Endothelial cell of umbilical vein (primary cell): ENCODE data around the gene EFCAB13. TPM values are rescaled to one million over a fixed set of nuclear protein-coding genes. Genes with fewer than 3 reads are reported as not detected.

Source experiments
- BruUV-seq: library from RNA; stranded (reverse); fragments of 400-500 nt; replicated peaks from 2 replicates; lab custom pipeline; 2021; lab: Mats Ljungman, UMichigan
- CTCF ChIA-PET: fragments of 300-600, 350-600 bp; sonication (Branson Sonifier 250); formaldehyde crosslinking; loops from one replicate; lab custom pipeline; 2021; ENCODE audit warnings: antibody characterized with exemption, inconsistent platforms; lab: Charles Lee
- POLR2A ChIA-PET: fragments of 300-600, 350-600 bp; sonication (Branson Sonifier 250); formaldehyde crosslinking; loops from one replicate; lab custom pipeline; 2021; ENCODE audit warnings: antibody characterized with exemption, inconsistent platforms; lab: Charles Lee
- DNase-seq: peaks from one replicate; pipeline ENCODE4 v3.0.0-alpha.2; 2011; ENCODE audit warnings: low read depth, low spot score
- FAIRE-seq: peaks from 2 replicates; lab custom pipeline; 2011; peaks lifted over from hg19 to GRCh38; lab: Jason Lieb, UNC
- H2AFZ ChIP-seq: 2 replicates; pipeline ENCODE4 v1.6.0; 2012; ENCODE audit warnings: low read depth, low read length, control low read depth, inconsistent platforms
- H3K27ac ChIP-seq: 2 replicates; pipeline ENCODE4 v1.5.1; 2011; ENCODE audit warnings: low read depth, mild to moderate bottlenecking, control low read depth, low read length, moderate library complexity; ENCODE audit not compliant: insufficient read depth
- H3K27me3 ChIP-seq, 2 experiments: 2 replicates each; pipeline versions ENCODE4 v1.6.0 to v1.6.1; 2011; ENCODE audit warnings: low read length in 2 of 2, mixed read lengths in 1 of 2; ENCODE audit not compliant: control insufficient read depth in 2 of 2, insufficient read depth in 2 of 2
- H3K36me3 ChIP-seq, 2 experiments: 2 replicates in 1 of 2; 3 replicates in 1 of 2; pipeline ENCODE4 v1.5.1; 2011; ENCODE audit warnings: low read length in 2 of 2, mild to moderate bottlenecking in 1 of 2, moderate library complexity in 1 of 2; ENCODE audit not compliant: control insufficient read depth in 2 of 2, insufficient read depth in 2 of 2; ENCODE audit errors: extremely low read depth in 1 of 2
- H3K4me1 ChIP-seq: 3 replicates; pipeline ENCODE4 v1.5.1; 2011; ENCODE audit warnings: mild to moderate bottlenecking, low read length; ENCODE audit not compliant: control insufficient read depth, insufficient read depth; ENCODE audit errors: extremely low read depth
- H3K4me2 ChIP-seq: 2 replicates; pipeline ENCODE4 v1.6.1; 2011; ENCODE audit warnings: low read length, control low read depth, mixed read lengths; ENCODE audit not compliant: insufficient read depth
- H3K4me3 ChIP-seq, 3 experiments: fragments of 200-600 bp in 1 of 3; sonication (generic), shearing (Covaris generic) in 1 of 3; replicated peaks in 1 of 3; 2 replicates each; pipeline ENCODE4 v1.5.1; 2011 to 2016; ENCODE audit warnings: control low read depth in 3 of 3, low read length in 3 of 3, mild to moderate bottlenecking in 2 of 3, inconsistent platforms in 1 of 3, low read depth in 1 of 3, moderate library complexity in 1 of 3; ENCODE audit not compliant: insufficient read depth in 1 of 3
- H3K79me2 ChIP-seq: 2 replicates; pipeline ENCODE4 v1.6.0; 2012; ENCODE audit warnings: low read length, inconsistent platforms; ENCODE audit not compliant: control insufficient read depth, insufficient read depth
- H3K9ac ChIP-seq: replicated peaks from 2 replicates; pipeline ENCODE3; 2011; ENCODE audit warnings: low read length, control low read depth; ENCODE audit not compliant: insufficient read depth; ENCODE audit errors: extremely low read depth
- H3K9me1 ChIP-seq: replicated peaks from 3 replicates; pipeline ENCODE4 v1.6.0; 2011; ENCODE audit warnings: mild to moderate bottlenecking, low read length; ENCODE audit not compliant: control insufficient read depth, insufficient read depth; ENCODE audit errors: extremely low read depth
- H3K9me3 ChIP-seq: replicated peaks from 2 replicates; pipeline ENCODE4 v1.5.1; 2012; ENCODE audit warnings: low read length, inconsistent platforms; ENCODE audit not compliant: control insufficient read depth, insufficient read depth
- H4K20me1 ChIP-seq: replicated peaks from 2 replicates; pipeline ENCODE3; 2011; ENCODE audit warnings: mild to moderate bottlenecking, low read length; ENCODE audit not compliant: control insufficient read depth, insufficient read depth; ENCODE audit errors: extremely low read depth
- EZH2 ChIP-seq: IDR thresholded peaks from 2 replicates; pipeline ENCODE4 v1.6.1; 2012; ENCODE audit warnings: borderline replicate concordance, low read depth, mild to moderate bottlenecking, moderate library complexity, low read length, inconsistent platforms; ENCODE audit not compliant: severe bottlenecking
- FOS ChIP-seq: IDR thresholded peaks from 2 replicates; pipeline ENCODE4 v1.6.1; 2011; ENCODE audit warnings: mild to moderate bottlenecking, low read length, moderate library complexity, borderline replicate concordance; ENCODE audit not compliant: insufficient read depth
- GATA2 ChIP-seq: IDR thresholded peaks from 2 replicates; pipeline ENCODE4 v1.7.0; 2011; ENCODE audit warnings: low read depth, mild to moderate bottlenecking, moderate library complexity, mixed read lengths, low read length; ENCODE audit not compliant: insufficient read length, insufficient read depth
- JUN ChIP-seq: IDR thresholded peaks from 2 replicates; pipeline ENCODE4 v1.6.1; 2011; ENCODE audit warnings: borderline replicate concordance, low read depth; ENCODE audit not compliant: insufficient read length, insufficient read depth
- MAX ChIP-seq: IDR thresholded peaks from 2 replicates; pipeline ENCODE4 v1.6.1; 2011; ENCODE audit not compliant: insufficient read depth, insufficient read length
- MYC ChIP-seq: IDR thresholded peaks from one replicate; pipeline ENCODE4 v1.6.1; 2011; ENCODE audit warnings: mild to moderate bottlenecking, low read depth, low read length
- POLR2A ChIP-seq: IDR thresholded peaks from 2 replicates; pipeline ENCODE4 v1.6.1; 2012; ENCODE audit warnings: low read depth, mild to moderate bottlenecking, control low read depth, low read length
- POLR2AphosphoS5 ChIP-seq: IDR thresholded peaks from 2 replicates; pipeline ENCODE4 v1.6.1; 2012; ENCODE audit warnings: low read depth, mild to moderate bottlenecking, control low read depth, low read length, moderate library complexity; ENCODE audit not compliant: insufficient read depth
- dilution Hi-C: fragments of 300-500 bp; cut with MboI; formaldehyde crosslinking; loops from one replicate; pipeline ENCODE4 v1.15.0; 2019; ENCODE audit warnings: low sequenced_read_pairs; ENCODE audit not compliant: extremely low pct_ligation_motif_present
- intact Hi-C: fragments of 100-400 bp; cut with micrococcal nuclease; formaldehyde crosslinking; loops from one replicate; pipeline ENCODE4 v1.10.0; 2022
- polyA plus RNA-seq, 4 experiments: library from polyadenylated mRNA; depleted of rRNA in 3 of 4; stranded (reverse) in 3 of 4; unstranded in 1 of 4; fragments of >200 nt; gene quantifications; 2 replicates each; pipeline versions ENCODE4 v1.2.1 to v1.2.3, GENCODE V29; 2011 to 2012; ENCODE audit warnings: missing spikeins in 1 of 4
- total RNA-seq: library from RNA; stranded (reverse); gene quantifications from 2 replicates; pipeline ENCODE4 v1.2.3, GENCODE V29; 2021
- TF ChIP-seq, protein P1 (sequence below), 2 donors: IDR thresholded peaks; 1 replicate in 1 of 2; 2 replicates in 1 of 2; pipeline ENCODE4 v1.5.1; 2011; ENCODE audit warnings: low read length in 2 of 2, mild to moderate bottlenecking in 2 of 2, moderate library complexity in 2 of 2, control low read depth in 1 of 2, inconsistent platforms in 1 of 2, low read depth in 1 of 2; ENCODE audit not compliant: insufficient read depth in 1 of 2; ENCODE audit errors: extremely low read depth in 1 of 2

EFCAB13 gene
- total and polyA plus RNA-seq, 2 donors (not counting 3 experiments of a cell fraction or from before 2014, with no cell fraction given): 0.86 to 12.9 TPM

GRCh38 chr17:47373002-47373401, 49.2 kb downstream of the EFCAB13 start:
- dilution Hi-C loops: no loop called here
- DNase-seq (no peak), FAIRE-seq (no peak)
- no peaks in the 10 kb centered on the region for H3K27me3 ChIP-seq
- no peaks in the 10 kb centered on the region for H3K9me1 ChIP-seq
- H3K4me2 ChIP-seq: no peak overlapping the region
- H3K9me3 ChIP-seq: no peaks in the 10 kb centered on the region
- no peak overlapping the region for H3K27ac ChIP-seq
- TF ChIP-seq FOS (no peak), POLR2AphosphoS5 (no peak), GATA2 (no peak), EZH2 (no peak), MYC (no peak), MAX (no peak), POLR2A (no peak), JUN (no peak)
- TF ChIP-seq, protein P1, sequence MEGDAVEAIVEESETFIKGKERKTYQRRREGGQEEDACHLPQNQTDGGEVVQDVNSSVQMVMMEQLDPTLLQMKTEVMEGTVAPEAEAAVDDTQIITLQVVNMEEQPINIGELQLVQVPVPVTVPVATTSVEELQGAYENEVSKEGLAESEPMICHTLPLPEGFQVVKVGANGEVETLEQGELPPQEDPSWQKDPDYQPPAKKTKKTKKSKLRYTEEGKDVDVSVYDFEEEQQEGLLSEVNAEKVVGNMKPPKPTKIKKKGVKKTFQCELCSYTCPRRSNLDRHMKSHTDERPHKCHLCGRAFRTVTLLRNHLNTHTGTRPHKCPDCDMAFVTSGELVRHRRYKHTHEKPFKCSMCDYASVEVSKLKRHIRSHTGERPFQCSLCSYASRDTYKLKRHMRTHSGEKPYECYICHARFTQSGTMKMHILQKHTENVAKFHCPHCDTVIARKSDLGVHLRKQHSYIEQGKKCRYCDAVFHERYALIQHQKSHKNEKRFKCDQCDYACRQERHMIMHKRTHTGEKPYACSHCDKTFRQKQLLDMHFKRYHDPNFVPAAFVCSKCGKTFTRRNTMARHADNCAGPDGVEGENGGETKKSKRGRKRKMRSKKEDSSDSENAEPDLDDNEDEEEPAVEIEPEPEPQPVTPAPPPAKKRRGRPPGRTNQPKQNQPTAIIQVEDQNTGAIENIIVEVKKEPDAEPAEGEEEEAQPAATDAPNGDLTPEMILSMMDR (IDR thresholded peaks at IDR 0.05; ENCODE audit: extremely low read depth in 1 of 2, insufficient read depth in 1 of 2, low read depth in 1 of 2, low read length in 2 of 2): no peak
- H3K36me3 ChIP-seq: no peaks in the 10 kb centered on the region
- BruUV-seq: no TSS peak
- H3K79me2 ChIP-seq: no peaks in the 10 kb centered on the region
- no peak overlapping the region for H2AFZ ChIP-seq
- no peaks in the 10 kb centered on the region for H3K4me1 ChIP-seq
- POLR2A ChIA-PET: no interaction called here
- H3K4me3 ChIP-seq: no peak overlapping the region
- no peaks in the 10 kb centered on the region for H4K20me1 ChIP-seq
- no peak overlapping the region for H3K9ac ChIP-seq
- CTCF ChIA-PET: no interaction called here
- intact Hi-C loops: no loop called here
